ENCODE results near the gene MCU.
"Not testable (repeated sequence)": the region's sequence is repeated elsewhere in the genome, so short reads cannot be mapped to it uniquely, and the experiment has no call there.

MCU gene

GRCh38 chr10:72852508-72852907, 160.6 kb downstream of the MCU start:
- no peak for DNase-seq

GRCh38 chr10:72855129-72855528, 163.2 kb downstream of the MCU start:
- no peak for DNase-seq

- DNase-seq, result no peak
These were observed 163.8 kb downstream of the MCU start for GRCh38 chr10:72855790-72856189.

- DNase-seq, result no peak
These were observed 166.1 kb downstream of the MCU start for GRCh38 chr10:72858067-72858466.

- no peak for DNase-seq
These were observed 171.0 kb downstream of the MCU start for GRCh38 chr10:72862957-72863356.

GRCh38 chr10:72875250-72876055, 183.5 kb downstream of the MCU start:
- DNase-seq, result no peak

- DNase-seq, result no peak
These were observed 187.3 kb downstream of the MCU start for GRCh38 chr10:72879245-72879644.

- no peak for DNase-seq
These were observed 189.3 kb downstream of the MCU start for GRCh38 chr10:72881291-72881690.

GRCh38 chr10:72883861-72884260, 191.9 kb downstream of the MCU start:
- no peak for DNase-seq

- DNase-seq, result no peak
These were observed 194.0 kb downstream of the MCU start for GRCh38 chr10:72885953-72886352.

GRCh38 chr10:72886621-72887020, 194.7 kb downstream of the MCU start:
- no peak for DNase-seq

- no peak for DNase-seq
These were observed 195.1 kb downstream of the MCU start for GRCh38 chr10:72887043-72887442.

- no peak for DNase-seq
These were observed 196.3 kb downstream of the MCU start for GRCh38 chr10:72888151-72888638.

- no peak for DNase-seq
These were observed 197.5 kb downstream of the MCU start for GRCh38 chr10:72889391-72889831.

- DNase-seq, result no peak
These were observed 198.1 kb downstream of the MCU start for GRCh38 chr10:72890086-72890485.

GRCh38 chr10:72893136-72893798, 201.3 kb downstream of the MCU start, which contains the start of gene OIT3:
Gene OIT3, plus strand, starts transcription at chr10:72893739. Its CDS starts 60 bp downstream, at chr10:72893799.
- no peak for DNase-seq

- no peak for DNase-seq
These were observed 203.4 kb downstream of the MCU start for GRCh38 chr10:72895236-72895850.

- DNase-seq, result no peak
These were observed 206.7 kb downstream of the MCU start for GRCh38 chr10:72898616-72899015.

GRCh38 chr10:72899545-72899944, 207.6 kb downstream of the MCU start:
- DNase-seq, result no peak

- not testable (repeated sequence) for DNase-seq
These were observed 212.1 kb downstream of the MCU start for GRCh38 chr10:72903941-72904446.

GRCh38 chr10:72904806-72905205, 212.9 kb downstream of the MCU start:
- DNase-seq, result no peak

- DNase-seq, result no peak
These were observed 214.5 kb downstream of the MCU start for GRCh38 chr10:72906446-72906845.

- DNase-seq, result no peak
These were observed 218.8 kb downstream of the MCU start for GRCh38 chr10:72910705-72911104.
